GM23338 (cell line): Measurements from ENCODE around the gene NXPH4. TPM values are rescaled to one million over a fixed set of nuclear protein-coding genes. Genes with fewer than 3 reads are reported as not detected.

Experiments
- ATAC-seq: fragments of 200-7000 bp; cut with Tn5 transposase; 3 replicates; pipeline ENCODE4 v1.9.1; 2020
- DNase-seq: peaks from one replicate; pipeline ENCODE4 v3.0.0-alpha.2; 2015; ENCODE audit warnings: low spot score
- H2AFZ ChIP-seq: fragments of 200-600 bp; sonication (generic); 2 replicates; pipeline ENCODE4 v1.8.0; 2016; ENCODE audit warnings: antibody characterized with exemption, mild to moderate bottlenecking, moderate library complexity
- H3F3A ChIP-seq: fragments of 200-600 bp; sonication (generic); replicated peaks from 2 replicates; pipeline ENCODE4 v1.8.0; 2017; ENCODE audit warnings: antibody characterized with exemption, mixed run types, low read depth
- H3K27ac ChIP-seq: fragments of 200-600 bp; sonication (generic); 2 replicates; pipeline ENCODE4 v1.6.1; 2016; ENCODE audit warnings: low read depth
- H3K27me3 ChIP-seq: fragments of 200-600 bp; sonication (generic); 2 replicates; pipeline ENCODE4 v1.8.0; 2016; ENCODE audit warnings: mild to moderate bottlenecking, mixed run types, moderate library complexity; ENCODE audit not compliant: insufficient read depth
- H3K36me3 ChIP-seq: fragments of 200-600 bp; sonication (generic); 2 replicates; pipeline ENCODE4 v1.8.0; 2016; ENCODE audit warnings: mild to moderate bottlenecking; ENCODE audit not compliant: insufficient read depth
- H3K4me1 ChIP-seq: fragments of 200-600 bp; sonication (generic); 2 replicates; pipeline ENCODE4 v1.8.0; 2016; ENCODE audit warnings: mild to moderate bottlenecking, moderate library complexity; ENCODE audit not compliant: insufficient read depth
- H3K4me2 ChIP-seq: fragments of 200-600 bp; sonication (generic); 2 replicates; pipeline ENCODE4 v1.7.1; 2017; ENCODE audit warnings: mixed run types
- H3K4me3 ChIP-seq: fragments of 200-600 bp; sonication (generic); 2 replicates; pipeline ENCODE4 v1.6.1; 2016; ENCODE audit warnings: mixed run types
- H3K79me2 ChIP-seq: fragments of 200-600 bp; sonication (generic); replicated peaks from 2 replicates; pipeline ENCODE4 v1.8.0; 2017; ENCODE audit warnings: mild to moderate bottlenecking; ENCODE audit not compliant: insufficient read depth
- H3K9me2 ChIP-seq: fragments of 200-600 bp; sonication (generic); 2 replicates; pipeline ENCODE4 v1.8.0; 2017; ENCODE audit not compliant: insufficient read depth
- H4K20me1 ChIP-seq: fragments of 200-600 bp; sonication (generic); replicated peaks from 2 replicates; pipeline ENCODE4 v1.8.0; 2017; ENCODE audit warnings: mild to moderate bottlenecking; ENCODE audit not compliant: insufficient read depth
- H3K27ac Mint-ChIP-seq: 2 replicates; pipeline ENCODE4 v1.8.0; 2020; ENCODE audit warnings: inconsistent platforms, mild to moderate bottlenecking, moderate library complexity, mixed read lengths
- H3K27me3 Mint-ChIP-seq: 3 replicates; pipeline ENCODE4 v1.8.0; 2022; ENCODE audit warnings: low read depth, mild to moderate bottlenecking, moderate library complexity, mixed read lengths, inconsistent platforms; ENCODE audit not compliant: insufficient read depth, poor library complexity
- H3K36me3 Mint-ChIP-seq: 3 replicates; pipeline ENCODE4 v1.8.0; 2021; ENCODE audit warnings: low read depth, mild to moderate bottlenecking, inconsistent platforms, moderate library complexity, mixed read lengths
- H3K4me1 Mint-ChIP-seq: 3 replicates; pipeline ENCODE4 v1.8.0; 2020; ENCODE audit warnings: mild to moderate bottlenecking, inconsistent platforms, mixed read lengths
- H3K4me3 Mint-ChIP-seq: 3 replicates; pipeline ENCODE4 v1.8.0; 2021; ENCODE audit warnings: moderate library complexity, mild to moderate bottlenecking, inconsistent platforms, mixed read lengths
- H3K9me3 Mint-ChIP-seq: 3 replicates; pipeline ENCODE4 v1.8.0; 2020; ENCODE audit warnings: moderate library complexity, mild to moderate bottlenecking, inconsistent platforms, mixed read lengths
- CREB1 ChIP-seq: fragments of 250-450 bp; sonication (Bioruptor Pico); IDR thresholded peaks from 2 replicates; pipeline ENCODE4 v1.5.0; 2020; ENCODE audit warnings: low read depth, mild to moderate bottlenecking, moderate library complexity
- CTCF ChIP-seq, 2 experiments: fragments of 200-600 bp in 1 of 2; sonication (generic) in 1 of 2; conservative IDR thresholded peaks; 2 replicates each; pipeline versions ENCODE4 v1.5.1 to v1.6.1; 2016 to 2017; ENCODE audit warnings: antibody characterized with exemption in 2 of 2, low read depth in 2 of 2, mild to moderate bottlenecking in 2 of 2, moderate library complexity in 1 of 2
- ETS1 ChIP-seq: IDR thresholded peaks from 2 replicates; pipeline ENCODE4 v1.6.1; 2016; ENCODE audit warnings: antibody characterized with exemption
- EZH2 ChIP-seq: fragments of 200-600 bp; sonication (generic); IDR thresholded peaks from one replicate; pipeline ENCODE4 v1.8.0; 2017; ENCODE audit warnings: antibody characterized with exemption, mild to moderate bottlenecking, low read depth; ENCODE audit not compliant: unreplicated experiment
- EZH2phosphoT487 ChIP-seq: fragments of 200-600 bp; sonication (generic); IDR thresholded peaks from one replicate; pipeline ENCODE4 v1.8.1; 2018; ENCODE audit warnings: antibody characterized with exemption; ENCODE audit not compliant: unreplicated experiment
- JUNB ChIP-seq: IDR thresholded peaks from one replicate; pipeline ENCODE4 v1.6.1; 2016; ENCODE audit warnings: antibody characterized with exemption; ENCODE audit not compliant: unreplicated experiment
- NANOG ChIP-seq: IDR thresholded peaks from 2 replicates; pipeline ENCODE4 v1.6.1; 2016; ENCODE audit warnings: antibody characterized with exemption, borderline replicate concordance
- POLR2AphosphoS5 ChIP-seq: IDR thresholded peaks from 2 replicates; pipeline ENCODE4 v1.6.1; 2016; ENCODE audit warnings: antibody characterized with exemption, low read depth
- REST ChIP-seq: IDR thresholded peaks from one replicate; pipeline ENCODE4 v1.6.1; 2018; ENCODE audit warnings: antibody characterized with exemption; ENCODE audit not compliant: unreplicated experiment
- STAT1 ChIP-seq: IDR thresholded peaks from one replicate; pipeline ENCODE4 v1.6.1; 2016; ENCODE audit warnings: antibody characterized with exemption; ENCODE audit not compliant: unreplicated experiment
- ZNF114 ChIP-seq: fragments of 250-450 bp; sonication (Bioruptor Pico); IDR thresholded peaks from 2 replicates; pipeline ENCODE4 v1.5.0; 2020; ENCODE audit warnings: mild to moderate bottlenecking, moderate library complexity
- ZNF331 ChIP-seq: fragments of 250-450 bp; sonication (Bioruptor Pico); IDR thresholded peaks from 2 replicates; pipeline ENCODE4 v1.5.0; 2020; ENCODE audit warnings: low read depth, mild to moderate bottlenecking, moderate library complexity
- ZNF462 ChIP-seq: fragments of 250-450 bp; sonication (Bioruptor Pico); IDR thresholded peaks from 2 replicates; pipeline ENCODE4 v1.5.0; 2020; ENCODE audit warnings: mild to moderate bottlenecking, moderate library complexity
- polyA plus RNA-seq: library from polyadenylated mRNA; unstranded; fragments of >200 nt; fragmentation: Nextera tagmentation; extraction: Ambion mirVana; gene quantifications from 2 replicates; pipeline ENCODE4 v1.2.1, GENCODE V29; 2016
- total RNA-seq: library from RNA; depleted of rRNA; stranded (reverse); fragments of >200 nt; shearing (Covaris generic); gene quantifications from 2 replicates; pipeline ENCODE4 v1.2.3, GENCODE V29; 2014

NXPH4 gene
- total and polyA plus RNA-seq, 2 experiments from 2014 or later, result 0.89 to 1.5 TPM

- TF ChIP-seq ZNF331 (CRISPR knock-in tag), result no peak
- no peak for TF ChIP-seq ZNF114 (CRISPR knock-in tag)
- TF ChIP-seq ETS1, result no peak
- TF ChIP-seq JUNB, result no peak
Observed at GRCh38 chr12:57202321-57202720, 14.3 kb upstream of the NXPH4 start (continued).

- H3K9me3 Mint-ChIP-seq, result no peaks in the 10 kb centered on the region; the same call in 2 of the 3 replicates
- Histone ChIP-seq H3K36me3 (peaks cover 19% of the 10 kb centered on the region), H3K27ac (no peak overlapping the region), H4K20me1 (no peaks in the 10 kb centered on the region; the same call in 1 of the 2 replicates), H3K9me2 (no peaks in the 10 kb centered on the region), H3K4me2 (no peak overlapping the region), H3K4me1 (no peaks in the 10 kb centered on the region), H3F3A (no peaks in the 10 kb centered on the region), H3K79me2 (no peaks in the 10 kb centered on the region), H3K27me3 (no peaks in the 10 kb centered on the region), H2AFZ (no peak overlapping the region), H3K4me3 (no peak overlapping the region)
- no peaks in the 10 kb centered on the region for H3K4me1 Mint-ChIP-seq
- peaks cover 21% of the 10 kb centered on the region for H3K27me3 Mint-ChIP-seq
- peaks cover 87% of the 10 kb centered on the region for H3K36me3 Mint-ChIP-seq
- no peak overlapping the region for H3K27ac Mint-ChIP-seq
- no peak overlapping the region for H3K4me3 Mint-ChIP-seq
- DNase-seq (no peak), ATAC-seq (no peak)
- TF ChIP-seq CREB1 (CRISPR knock-in tag), result no peak
- no peak for TF ChIP-seq ZNF331 (CRISPR knock-in tag)
- no peak for TF ChIP-seq REST
- TF ChIP-seq POLR2AphosphoS5, result no peak
- no peak for TF ChIP-seq EZH2phosphoT487
- TF ChIP-seq ZNF114 (CRISPR knock-in tag), result no peak
- TF ChIP-seq NANOG, result no peak
- TF ChIP-seq CTCF (conservative IDR thresholded peaks at IDR 0.05; ENCODE audit: low read depth in 2 of 2), result no peak
- no peak for TF ChIP-seq ZNF462 (CRISPR knock-in tag)
- TF ChIP-seq EZH2, result no peak
- TF ChIP-seq JUNB, result no peak
- no peak for TF ChIP-seq STAT1
Observed at GRCh38 chr12:57203201-57203600, 13.4 kb upstream of the NXPH4 start.
